ENCODE measurements around the gene FGFR2. TPM values are rescaled to one million over a fixed set of nuclear protein-coding genes. Genes with fewer than 3 reads are reported as not detected.
A peak's percentile ranks its signal among the peaks of the same experiment; 100 is the strongest.

The FGFR2 gene
- total and polyA plus RNA-seq, 8 donors = 48.0 to 350 (median 278) TPM

GRCh38 chr10:121611393-121612159, 13.3 kb upstream of the FGFR2 start:
- H3K36me3 ChIP-seq = no peaks in the 10 kb centered on the region
- H3K4me3 ChIP-seq = no peak overlapping the region
- no peak overlapping the region for H3K27ac ChIP-seq
- H3K27me3 ChIP-seq = peaks cover 0 to 30% of the 10 kb centered on the region in 2 donors
- no peaks in the 10 kb centered on the region for H3K9me3 ChIP-seq
- TF ChIP-seq CTCF (IDR thresholded peaks at IDR 0.05) = no peak
- peaks cover 0 to 7% of the 10 kb centered on the region in 2 donors for H3K4me1 ChIP-seq
- ATAC-seq (no peak), DNase-seq (no peak)
- intact Hi-C loops (cut with DNase I) = no loop called here

GRCh38 chr10:121610798-121611323, 12.6 kb upstream of the FGFR2 start:
- intact Hi-C loops (cut with DNase I) = no loop called here
- peaks cover 0 to 36% of the 10 kb centered on the region in 2 donors for H3K27me3 ChIP-seq

GRCh38 chr10:121609426-121610380, 11.5 kb upstream of the FGFR2 start:
- H3K4me3 ChIP-seq = no peak overlapping the region
- ATAC-seq = no peak
- no peaks in the 10 kb centered on the region for H3K9me3 ChIP-seq
- H3K36me3 ChIP-seq = no peaks in the 10 kb centered on the region
- peaks cover 0 to 40% of the 10 kb centered on the region in 2 donors for H3K27me3 ChIP-seq
- intact Hi-C loops (cut with DNase I) = loop anchor here in 1 of 2 donors (10.0 kb wide), 1 partner anchor 665 kb away; no protein-coding TSS in a partner anchor
- H3K4me1 ChIP-seq = peaks cover 0 to 7% of the 10 kb centered on the region in 2 donors
- DNase-seq = no peak
- TF ChIP-seq CTCF (IDR thresholded peaks at IDR 0.05) = no peak
- no peak overlapping the region for H3K27ac ChIP-seq

More at GRCh38 chr10:121610798-121611323, 12.6 kb upstream of the FGFR2 start:
- Histone ChIP-seq H3K27ac (no peak overlapping the region), H3K9me3 (no peaks in the 10 kb centered on the region), H3K4me1 (peaks cover 0 to 7% of the 10 kb centered on the region in 2 donors), H3K4me3 (no peak overlapping the region), H3K36me3 (no peaks in the 10 kb centered on the region)
- ATAC-seq (no peak), DNase-seq (no peak)
- TF ChIP-seq CTCF (IDR thresholded peaks at IDR 0.05) = no peak

- H3K27me3 ChIP-seq = peaks cover 0 to 44% of the 10 kb centered on the region in 2 donors
- peak; percentile 84 to 94 for TF ChIP-seq CTCF (IDR thresholded peaks at IDR 0.05)
- H3K9me3 ChIP-seq = no peaks in the 10 kb centered on the region
- no peak overlapping the region for H3K27ac ChIP-seq
- H3K4me1 ChIP-seq = peaks cover 0 to 7% of the 10 kb centered on the region in 2 donors
- peak in 2 of 4 donors; percentile 70 to 86 for DNase-seq
- intact Hi-C loops (cut with DNase I) = loop anchor here in 1 of 2 donors (10.0 kb wide), 1 partner anchor 664 kb away; no protein-coding TSS in a partner anchor
- H3K4me3 ChIP-seq = peak overlapping the region; percentile 5 to 15
- peak; percentile 96 for ATAC-seq
- H3K36me3 ChIP-seq = no peaks in the 10 kb centered on the region
These were observed 10.4 kb upstream of the FGFR2 start for GRCh38 chr10:121608469-121609190.

Measured in left lung (tissue), 10 donors.